Measurements from ENCODE around the gene UQCRC2.
"Not testable (repeated sequence)": the region's sequence is repeated elsewhere in the genome, so short reads cannot be mapped to it uniquely, and the experiment has no call there.

The UQCRC2 gene

GRCh38 chr16:21952793-21953540 is at the start of gene UQCRC2:
Gene UQCRC2 (plus strand): TSS chr16:21953361. CDS start chr16:21953424, 63 bp downstream.
- H3K4me1 Mint-ChIP-seq (ENCODE audit: low read depth): peaks cover 43% of the 10 kb centered on the region
- H3K27ac Mint-ChIP-seq: peak within 1 kb of the TSS; percentile 96
- DNase-seq (ENCODE audit: low spot score): peak; percentile 88
- H3K4me3 Mint-ChIP-seq: peak within 1 kb of the TSS; percentile 98
- peaks cover 34% of the 10 kb centered on the region for H3K36me3 Mint-ChIP-seq (ENCODE audit: low read depth)
- H3K27me3 Mint-ChIP-seq (ENCODE audit: low read depth): no peaks in the 10 kb centered on the region
- no peaks in the 10 kb centered on the region for H3K9me3 Mint-ChIP-seq

GRCh38 chr16:21932650-21933049 is 20.5 kb upstream of the UQCRC2 start:
- H3K4me1 Mint-ChIP-seq (ENCODE audit: low read depth): peaks cover 17% of the 10 kb centered on the region
- H3K36me3 Mint-ChIP-seq (ENCODE audit: low read depth); DNase-seq (ENCODE audit: low spot score); H3K27ac Mint-ChIP-seq; H3K9me3 Mint-ChIP-seq; H3K27me3 Mint-ChIP-seq (ENCODE audit: low read depth); H3K4me3 Mint-ChIP-seq: not testable (repeated sequence)

- H3K36me3 Mint-ChIP-seq (ENCODE audit: low read depth); DNase-seq (ENCODE audit: low spot score); H3K27ac Mint-ChIP-seq; H3K27me3 Mint-ChIP-seq (ENCODE audit: low read depth); H3K4me3 Mint-ChIP-seq; H3K9me3 Mint-ChIP-seq: not testable (repeated sequence)
- peaks cover 20% of the 10 kb centered on the region for H3K4me1 Mint-ChIP-seq (ENCODE audit: low read depth)
These were observed 19.8 kb upstream of the UQCRC2 start for GRCh38 chr16:21933316-21933715.

DNA sequence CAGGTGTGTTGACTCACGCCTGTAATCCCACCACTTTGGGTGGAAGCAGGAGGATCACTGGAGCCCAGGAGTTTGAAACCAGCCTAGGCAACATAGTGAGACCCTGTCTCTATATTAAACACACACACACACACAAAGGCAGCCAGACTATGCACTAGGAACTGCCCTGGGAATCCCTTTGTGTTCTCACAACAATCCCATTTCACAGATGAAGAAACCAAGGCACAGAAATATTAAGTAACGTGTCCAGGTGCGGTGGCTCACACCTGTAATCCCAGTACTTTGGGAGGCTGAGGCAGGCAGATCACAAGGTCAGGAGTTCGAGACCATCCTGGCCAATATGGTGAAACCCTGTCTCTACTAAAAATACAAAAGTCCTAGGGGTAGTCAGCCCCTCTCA is 19.4 kb upstream of the UQCRC2 start:
- not testable (repeated sequence) for H3K27ac Mint-ChIP-seq; H3K27me3 Mint-ChIP-seq (ENCODE audit: low read depth); H3K4me3 Mint-ChIP-seq; H3K36me3 Mint-ChIP-seq (ENCODE audit: low read depth); DNase-seq (ENCODE audit: low spot score); H3K9me3 Mint-ChIP-seq
- H3K4me1 Mint-ChIP-seq (ENCODE audit: low read depth): peaks cover 20% of the 10 kb centered on the region

- DNase-seq (ENCODE audit: low spot score); H3K27me3 Mint-ChIP-seq (ENCODE audit: low read depth); H3K9me3 Mint-ChIP-seq; H3K27ac Mint-ChIP-seq; H3K4me3 Mint-ChIP-seq; H3K36me3 Mint-ChIP-seq (ENCODE audit: low read depth): not testable (repeated sequence)
- peaks cover 20% of the 10 kb centered on the region for H3K4me1 Mint-ChIP-seq (ENCODE audit: low read depth)
These were observed 16.9 kb upstream of the UQCRC2 start for GRCh38 chr16:21936216-21936615.

- no peak for DNase-seq (ENCODE audit: low spot score)
- H3K27me3 Mint-ChIP-seq (ENCODE audit: low read depth): no peaks in the 10 kb centered on the region
- H3K27ac Mint-ChIP-seq: no peak overlapping the region
- no peak overlapping the region for H3K4me3 Mint-ChIP-seq
- peaks cover 20% of the 10 kb centered on the region for H3K4me1 Mint-ChIP-seq (ENCODE audit: low read depth)
- H3K9me3 Mint-ChIP-seq: no peaks in the 10 kb centered on the region
- H3K36me3 Mint-ChIP-seq (ENCODE audit: low read depth): no peaks in the 10 kb centered on the region
These were observed 15.8 kb upstream of the UQCRC2 start for GRCh38 chr16:21937336-21937829.

- Mint-ChIP-seq H3K4me1 (ENCODE audit: low read depth) (peaks cover 11% of the 10 kb centered on the region), H3K27ac (no peak overlapping the region), H3K36me3 (ENCODE audit: low read depth) (no peaks in the 10 kb centered on the region), H3K9me3 (no peaks in the 10 kb centered on the region), H3K4me3 (no peak overlapping the region), H3K27me3 (ENCODE audit: low read depth) (no peaks in the 10 kb centered on the region)
- DNase-seq (ENCODE audit: low spot score): no peak
These were observed 12.6 kb upstream of the UQCRC2 start for GRCh38 chr16:21940570-21940969.

GRCh38 chr16:21943571-21943970 is 9.6 kb upstream of the UQCRC2 start:
- Mint-ChIP-seq H3K4me3 (no peak overlapping the region), H3K4me1 (ENCODE audit: low read depth) (peaks cover 7% of the 10 kb centered on the region), H3K9me3 (no peaks in the 10 kb centered on the region), H3K27ac (no peak overlapping the region), H3K27me3 (ENCODE audit: low read depth) (no peaks in the 10 kb centered on the region), H3K36me3 (ENCODE audit: low read depth) (peaks cover 2% of the 10 kb centered on the region)
- DNase-seq (ENCODE audit: low spot score): no peak

- H3K4me3 Mint-ChIP-seq: no peak overlapping the region
- peak overlapping the region; percentile 22 for H3K27ac Mint-ChIP-seq
- peaks cover 24% of the 10 kb centered on the region for H3K4me1 Mint-ChIP-seq (ENCODE audit: low read depth)
- peaks cover 12% of the 10 kb centered on the region for H3K36me3 Mint-ChIP-seq (ENCODE audit: low read depth)
- no peak for DNase-seq (ENCODE audit: low spot score)
- no peaks in the 10 kb centered on the region for H3K9me3 Mint-ChIP-seq
- H3K27me3 Mint-ChIP-seq (ENCODE audit: low read depth): no peaks in the 10 kb centered on the region
These were observed 6.1 kb upstream of the UQCRC2 start for GRCh38 chr16:21946889-21947635.

GRCh38 chr16:21949713-21950260 is 3.4 kb upstream of the UQCRC2 start:
- Mint-ChIP-seq H3K36me3 (ENCODE audit: low read depth) (peaks cover 16% of the 10 kb centered on the region), H3K4me3 (no peak overlapping the region), H3K27ac (no peak overlapping the region), H3K4me1 (ENCODE audit: low read depth) (peaks cover 30% of the 10 kb centered on the region), H3K27me3 (ENCODE audit: low read depth) (no peaks in the 10 kb centered on the region), H3K9me3 (no peaks in the 10 kb centered on the region)
- DNase-seq (ENCODE audit: low spot score): no peak

- no peaks in the 10 kb centered on the region for H3K9me3 Mint-ChIP-seq
- DNase-seq (ENCODE audit: low spot score): no peak
- H3K27me3 Mint-ChIP-seq (ENCODE audit: low read depth): no peaks in the 10 kb centered on the region
- H3K27ac Mint-ChIP-seq: peak overlapping the region; percentile 76
- H3K4me3 Mint-ChIP-seq: peak overlapping the region; percentile 72
- peaks cover 19% of the 10 kb centered on the region for H3K36me3 Mint-ChIP-seq (ENCODE audit: low read depth)
- H3K4me1 Mint-ChIP-seq (ENCODE audit: low read depth): peaks cover 37% of the 10 kb centered on the region
These were observed 2.2 kb upstream of the UQCRC2 start for GRCh38 chr16:21950782-21951521.

DNA sequence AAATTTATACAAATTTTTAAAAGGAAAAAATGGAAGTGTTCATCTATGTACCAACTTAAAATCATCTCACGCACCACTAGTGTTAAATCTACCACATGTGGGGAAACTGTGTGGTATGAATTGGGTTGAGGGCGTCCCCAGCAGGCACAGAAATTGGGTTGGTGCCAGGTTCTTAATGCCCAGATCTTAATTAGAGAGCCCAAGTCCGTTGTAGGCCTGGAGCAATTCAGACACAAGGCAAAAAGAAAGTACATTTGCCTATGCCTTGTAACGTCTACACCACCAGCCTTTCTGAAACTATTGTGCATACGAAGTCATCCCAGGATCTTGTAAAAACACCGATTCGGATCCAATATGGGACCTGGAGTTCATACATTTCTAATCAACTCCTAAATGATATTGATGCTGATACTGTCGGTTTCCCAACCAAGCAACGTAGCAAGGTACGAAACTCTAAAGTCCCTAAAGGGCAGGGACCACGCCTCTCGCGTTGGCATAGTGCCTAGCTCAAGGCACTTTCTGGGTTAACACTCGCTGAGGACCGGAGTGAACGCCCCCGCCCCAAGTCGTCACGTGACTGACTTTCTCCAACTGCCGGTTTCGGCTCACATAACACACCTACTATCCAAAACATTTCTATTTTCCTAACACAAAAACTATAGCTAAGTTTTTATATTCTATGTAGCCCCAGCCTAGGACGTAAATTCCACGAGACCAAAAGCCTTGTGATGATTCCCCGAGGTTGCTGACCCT is 945 bp upstream of the UQCRC2 start:
- Mint-ChIP-seq H3K36me3 (ENCODE audit: low read depth) (peaks cover 27% of the 10 kb centered on the region), H3K4me1 (ENCODE audit: low read depth) (peaks cover 38% of the 10 kb centered on the region), H3K4me3 (peak overlapping the region; percentile 98), H3K27me3 (ENCODE audit: low read depth) (no peaks in the 10 kb centered on the region), H3K9me3 (no peaks in the 10 kb centered on the region), H3K27ac (peak overlapping the region; percentile 96)
- peak; percentile 79 for DNase-seq (ENCODE audit: low spot score)

DNA sequence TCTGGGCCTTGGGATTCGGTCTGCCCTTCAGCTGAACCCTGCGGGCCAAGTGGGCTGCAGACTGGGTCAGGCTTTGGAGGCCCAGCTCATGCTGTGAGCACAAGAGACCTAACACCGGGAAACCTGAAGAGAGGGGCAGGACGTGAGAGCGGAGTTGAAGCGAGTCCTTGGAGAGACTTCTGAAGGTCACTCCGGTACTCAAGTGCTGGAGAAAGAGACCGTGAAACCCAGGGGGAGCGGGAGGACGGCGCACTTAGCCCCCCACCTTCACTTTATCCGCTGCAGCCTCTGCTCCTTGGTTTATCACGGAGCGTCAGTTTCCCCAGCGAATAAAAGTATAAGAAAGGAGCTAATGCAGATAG is 361 bp downstream of the UQCRC2 start:
- H3K4me3 Mint-ChIP-seq: peak overlapping the region; percentile 98

More for the DNA sequence above, 361 bp downstream of the UQCRC2 start:
- Mint-ChIP-seq H3K27me3 (ENCODE audit: low read depth) (no peaks in the 10 kb centered on the region), H3K4me1 (ENCODE audit: low read depth) (peaks cover 44% of the 10 kb centered on the region), H3K36me3 (ENCODE audit: low read depth) (peaks cover 35% of the 10 kb centered on the region), H3K27ac (peak overlapping the region; percentile 96), H3K9me3 (no peaks in the 10 kb centered on the region)
- no peak for DNase-seq (ENCODE audit: low spot score)
